ENCODE results near the gene PADI4. TPM values are rescaled to one million over a fixed set of nuclear protein-coding genes. Genes with fewer than 3 reads are reported as not detected.

The PADI4 gene
- total and polyA plus RNA-seq, 2 donors (not counting 1 experiment from before 2014, with no cell fraction given): not detected

- Histone ChIP-seq H3K4me2 (ENCODE audit: extremely low read depth, insufficient read depth, low read length) (no peak overlapping the region), H4K20me1 (ENCODE audit: control insufficient read depth, extremely low read depth, insufficient read depth, low read length) (no peaks in the 10 kb centered on the region), H2AFZ (ENCODE audit: low read length) (no peak overlapping the region), H3K27ac (ENCODE audit: insufficient read depth, low read length) (no peak overlapping the region), H3K79me2 (ENCODE audit: control insufficient read depth, insufficient read depth, low read length) (no peaks in the 10 kb centered on the region), H3K4me1 (ENCODE audit: control insufficient read depth, extremely low read depth, insufficient read depth, low read length) (no peaks in the 10 kb centered on the region), H3K4me3 (replicated peaks in 1 of 4; ENCODE audit: control extremely low read depth in 1 of 4, insufficient read depth in 1 of 4, low read depth in 3 of 4, low read length in 4 of 4) (no peak overlapping the region), H3K36me3 (ENCODE audit: control insufficient read depth, insufficient read depth, low read length) (no peaks in the 10 kb centered on the region), H3K9ac (ENCODE audit: insufficient read depth, low read length) (no peak overlapping the region), H3K27me3 (ENCODE audit: control insufficient read depth, insufficient read depth, low read length) (no peaks in the 10 kb centered on the region), H3K9me3 (ENCODE audit: control insufficient read depth, insufficient read depth, low read depth, low read length) (no peaks in the 10 kb centered on the region)
- no peak for DNase-seq (ENCODE audit: low read depth in 2 of 2)
- no peak for TF ChIP-seq EZH2 (IDR thresholded peaks at IDR 0.05; ENCODE audit: low read length, missing control alignments)
- TF ChIP-seq, protein P1, sequence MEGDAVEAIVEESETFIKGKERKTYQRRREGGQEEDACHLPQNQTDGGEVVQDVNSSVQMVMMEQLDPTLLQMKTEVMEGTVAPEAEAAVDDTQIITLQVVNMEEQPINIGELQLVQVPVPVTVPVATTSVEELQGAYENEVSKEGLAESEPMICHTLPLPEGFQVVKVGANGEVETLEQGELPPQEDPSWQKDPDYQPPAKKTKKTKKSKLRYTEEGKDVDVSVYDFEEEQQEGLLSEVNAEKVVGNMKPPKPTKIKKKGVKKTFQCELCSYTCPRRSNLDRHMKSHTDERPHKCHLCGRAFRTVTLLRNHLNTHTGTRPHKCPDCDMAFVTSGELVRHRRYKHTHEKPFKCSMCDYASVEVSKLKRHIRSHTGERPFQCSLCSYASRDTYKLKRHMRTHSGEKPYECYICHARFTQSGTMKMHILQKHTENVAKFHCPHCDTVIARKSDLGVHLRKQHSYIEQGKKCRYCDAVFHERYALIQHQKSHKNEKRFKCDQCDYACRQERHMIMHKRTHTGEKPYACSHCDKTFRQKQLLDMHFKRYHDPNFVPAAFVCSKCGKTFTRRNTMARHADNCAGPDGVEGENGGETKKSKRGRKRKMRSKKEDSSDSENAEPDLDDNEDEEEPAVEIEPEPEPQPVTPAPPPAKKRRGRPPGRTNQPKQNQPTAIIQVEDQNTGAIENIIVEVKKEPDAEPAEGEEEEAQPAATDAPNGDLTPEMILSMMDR (conservative IDR thresholded peaks at IDR 0.05 in 1 of 2, IDR thresholded peaks at IDR 0.05 in 1 of 2; ENCODE audit: low read depth in 1 of 2, low read length in 2 of 2): no peak
Measured at GRCh38 chr1:17270891-17271765, 36.9 kb upstream of the PADI4 start.

DNA sequence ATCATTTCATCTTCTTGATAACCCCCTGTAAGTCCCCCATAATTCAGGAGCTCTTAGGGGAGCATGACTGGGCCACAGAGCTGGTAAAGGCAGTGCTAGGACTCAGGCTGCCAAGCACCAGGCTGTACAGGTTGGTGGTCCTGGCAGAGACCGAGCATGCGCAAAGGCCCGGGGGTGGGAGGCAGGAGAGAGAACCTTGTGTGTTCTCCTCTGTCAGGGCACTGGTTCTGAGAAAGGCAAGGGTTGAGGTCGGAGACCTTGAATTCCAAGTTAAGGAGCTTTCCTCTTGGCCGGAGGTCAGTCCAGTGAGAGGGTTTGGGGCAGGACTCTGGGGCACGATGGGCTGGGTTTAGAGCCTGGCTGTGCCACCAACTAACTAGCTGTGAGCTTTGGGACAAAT is 35.9 kb upstream of the PADI4 start:
- Histone ChIP-seq H3K4me3 (replicated peaks in 1 of 4; ENCODE audit: control extremely low read depth in 1 of 4, insufficient read depth in 1 of 4, low read depth in 3 of 4, low read length in 4 of 4) (no peak overlapping the region), H3K9me3 (ENCODE audit: control insufficient read depth, insufficient read depth, low read depth, low read length) (no peaks in the 10 kb centered on the region), H3K36me3 (ENCODE audit: control insufficient read depth, insufficient read depth, low read length) (no peaks in the 10 kb centered on the region), H3K4me1 (ENCODE audit: control insufficient read depth, extremely low read depth, insufficient read depth, low read length) (no peaks in the 10 kb centered on the region), H3K27ac (ENCODE audit: insufficient read depth, low read length) (no peak overlapping the region), H3K9ac (ENCODE audit: insufficient read depth, low read length) (no peak overlapping the region), H2AFZ (ENCODE audit: low read length) (no peak overlapping the region), H3K79me2 (ENCODE audit: control insufficient read depth, insufficient read depth, low read length) (no peaks in the 10 kb centered on the region), H3K4me2 (ENCODE audit: extremely low read depth, insufficient read depth, low read length) (no peak overlapping the region), H3K27me3 (ENCODE audit: control insufficient read depth, insufficient read depth, low read length) (no peaks in the 10 kb centered on the region), H4K20me1 (ENCODE audit: control insufficient read depth, extremely low read depth, insufficient read depth, low read length) (no peaks in the 10 kb centered on the region)
- no peak for DNase-seq (ENCODE audit: low read depth in 2 of 2)
- TF ChIP-seq, protein P1 (conservative IDR thresholded peaks at IDR 0.05 in 1 of 2, IDR thresholded peaks at IDR 0.05 in 1 of 2; ENCODE audit: low read depth in 1 of 2, low read length in 2 of 2): no peak
- TF ChIP-seq EZH2 (IDR thresholded peaks at IDR 0.05; ENCODE audit: low read length, missing control alignments): no peak

GRCh38 chr1:17272646-17273045 is 35.4 kb upstream of the PADI4 start:
- H3K27me3 ChIP-seq (ENCODE audit: control insufficient read depth, insufficient read depth, low read length): no peaks in the 10 kb centered on the region
- H3K9me3 ChIP-seq (ENCODE audit: control insufficient read depth, insufficient read depth, low read depth, low read length): no peaks in the 10 kb centered on the region
- H3K79me2 ChIP-seq (ENCODE audit: control insufficient read depth, insufficient read depth, low read length): no peaks in the 10 kb centered on the region
- no peak for DNase-seq (ENCODE audit: low read depth in 2 of 2)
- no peaks in the 10 kb centered on the region for H4K20me1 ChIP-seq (ENCODE audit: control insufficient read depth, extremely low read depth, insufficient read depth, low read length)
- H3K4me2 ChIP-seq (ENCODE audit: extremely low read depth, insufficient read depth, low read length): no peak overlapping the region
- no peaks in the 10 kb centered on the region for H3K4me1 ChIP-seq (ENCODE audit: control insufficient read depth, extremely low read depth, insufficient read depth, low read length)
- no peak for TF ChIP-seq EZH2 (IDR thresholded peaks at IDR 0.05; ENCODE audit: low read length, missing control alignments)
- TF ChIP-seq, protein P1 (conservative IDR thresholded peaks at IDR 0.05 in 1 of 2, IDR thresholded peaks at IDR 0.05 in 1 of 2; ENCODE audit: low read depth in 1 of 2, low read length in 2 of 2): no peak
- no peaks in the 10 kb centered on the region for H3K36me3 ChIP-seq (ENCODE audit: control insufficient read depth, insufficient read depth, low read length)
- no peak overlapping the region for H3K4me3 ChIP-seq (replicated peaks in 1 of 4; ENCODE audit: control extremely low read depth in 1 of 4, insufficient read depth in 1 of 4, low read depth in 3 of 4, low read length in 4 of 4)
- no peak overlapping the region for H3K9ac ChIP-seq (ENCODE audit: insufficient read depth, low read length)
- H2AFZ ChIP-seq (ENCODE audit: low read length): no peak overlapping the region
- no peak overlapping the region for H3K27ac ChIP-seq (ENCODE audit: insufficient read depth, low read length)

All from fibroblast of lung (primary cell).